GM19452 (cell line): ENCODE results near the gene RBM4B.

ENCODE experiments used
- ATAC-seq: cut with Tn5 transposase; IDR thresholded peaks from one replicate; pipeline ENCODE4 v1.9.1; 2021; ENCODE audit not compliant: unreplicated experiment

The RBM4B gene

DNA sequence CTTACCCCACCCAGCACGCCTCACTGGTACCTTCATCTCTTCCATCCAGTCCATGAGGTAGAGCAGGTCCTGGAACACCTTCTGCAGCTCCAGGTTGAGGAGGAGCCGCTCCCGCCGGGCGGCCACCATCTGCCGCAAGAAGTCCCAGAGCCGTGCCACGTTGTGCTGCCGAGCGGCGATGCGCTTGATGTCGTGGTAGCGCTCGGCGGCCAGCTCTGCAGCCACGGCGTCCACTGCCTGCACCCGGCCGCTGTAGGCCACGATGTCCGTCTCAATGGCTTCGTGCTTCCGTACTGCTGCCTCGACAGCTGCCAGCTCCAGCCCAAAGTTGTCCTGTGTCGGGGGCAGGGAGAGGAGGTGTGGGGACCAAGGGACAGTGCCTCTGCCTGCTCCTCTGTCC is 29.8 kb upstream of the RBM4B start:
- no peak for ATAC-seq

DNA sequence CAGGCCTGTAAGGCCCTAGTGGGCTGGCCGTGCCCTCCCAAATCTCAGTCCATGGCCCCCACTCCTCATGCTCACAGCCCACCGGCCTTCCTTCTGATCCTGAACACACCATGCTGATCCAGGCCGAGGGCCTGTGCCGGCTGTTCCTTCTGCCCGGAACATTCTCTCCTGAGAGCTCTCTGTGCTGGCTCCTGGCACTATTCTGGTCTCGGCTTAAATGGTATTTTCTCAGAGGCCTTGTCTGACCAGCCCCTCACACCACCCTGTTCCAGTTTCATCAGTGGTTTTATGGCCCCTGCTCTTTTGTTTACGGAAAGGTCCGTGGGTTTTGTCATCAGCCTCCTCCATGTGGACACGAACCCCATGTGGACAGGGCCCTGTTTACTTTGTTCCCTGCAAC is 29.3 kb upstream of the RBM4B start:
- no peak for ATAC-seq

GRCh38 chr11:66705587-66706335 is 28.1 kb upstream of the RBM4B start:
- ATAC-seq: no peak

GRCh38 chr11:66704659-66705360 is 27.1 kb upstream of the RBM4B start:
- no peak for ATAC-seq

- no peak for ATAC-seq
Observed at GRCh38 chr11:66701432-66702240, 23.9 kb upstream of the RBM4B start.

GRCh38 chr11:66700742-66701141 is 23.1 kb upstream of the RBM4B start:
- no peak for ATAC-seq

DNA sequence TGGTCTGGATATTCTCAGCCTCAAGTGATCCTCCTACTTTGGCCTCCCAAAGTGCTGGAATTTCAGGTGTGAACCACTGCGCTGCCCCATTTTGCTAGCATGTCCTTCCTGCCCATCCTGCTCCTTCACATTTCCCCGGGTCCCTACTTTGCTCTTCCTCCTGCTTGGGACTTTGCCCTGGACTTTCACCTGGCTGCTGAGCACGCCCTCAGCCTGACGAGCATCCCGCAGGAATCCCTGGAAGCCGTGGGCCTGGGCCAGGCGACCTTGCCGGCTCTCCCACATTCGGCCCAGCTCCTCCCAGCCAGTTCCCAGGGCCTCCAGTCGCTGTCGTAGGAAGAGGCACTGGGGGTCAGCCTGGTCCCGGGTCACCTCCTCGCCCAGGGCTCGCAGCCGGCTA is 22.6 kb upstream of the RBM4B start:
- ATAC-seq: no peak

DNA sequence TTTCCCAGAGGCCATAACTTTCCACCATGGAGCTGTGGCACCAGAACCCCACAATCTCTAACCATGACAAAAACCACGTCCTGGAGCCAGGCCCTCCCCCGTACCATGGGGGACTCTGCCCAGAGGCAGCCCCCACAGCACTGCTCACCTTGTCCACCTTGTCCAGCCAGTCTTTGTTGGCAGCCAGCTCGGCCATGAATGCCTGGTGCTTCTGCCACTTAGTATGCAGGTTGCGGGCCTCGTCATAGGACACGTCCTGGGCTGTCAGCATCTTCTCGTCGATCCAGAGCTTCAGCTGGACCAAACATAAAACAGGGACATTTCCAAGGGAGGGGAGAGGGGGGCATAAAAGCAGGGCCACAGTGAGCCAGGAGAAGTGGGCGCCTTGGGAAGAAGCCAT is 20.8 kb upstream of the RBM4B start:
- ATAC-seq: no peak

DNA sequence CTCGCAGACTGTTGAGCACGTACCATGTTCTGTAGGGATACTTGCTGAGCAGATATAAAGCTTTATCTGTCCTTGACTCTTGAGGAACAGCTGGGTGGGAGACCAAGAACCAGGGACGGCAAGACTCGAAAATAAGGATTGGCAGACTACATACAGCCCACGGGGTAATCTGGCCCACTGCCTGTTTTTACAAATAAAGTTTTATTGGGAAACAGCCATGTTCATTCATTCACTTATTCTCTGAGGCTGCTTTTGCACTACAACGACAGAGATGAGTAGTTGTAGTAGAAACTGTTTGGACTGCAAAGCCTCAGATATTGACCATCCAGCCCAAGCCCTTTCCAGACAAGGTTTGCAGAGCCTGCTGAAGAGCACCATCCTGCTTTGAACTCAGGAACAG is 20.3 kb upstream of the RBM4B start:
- no peak for ATAC-seq

GRCh38 chr11:66696146-66696545 is 18.5 kb upstream of the RBM4B start:
- no peak for ATAC-seq

DNA sequence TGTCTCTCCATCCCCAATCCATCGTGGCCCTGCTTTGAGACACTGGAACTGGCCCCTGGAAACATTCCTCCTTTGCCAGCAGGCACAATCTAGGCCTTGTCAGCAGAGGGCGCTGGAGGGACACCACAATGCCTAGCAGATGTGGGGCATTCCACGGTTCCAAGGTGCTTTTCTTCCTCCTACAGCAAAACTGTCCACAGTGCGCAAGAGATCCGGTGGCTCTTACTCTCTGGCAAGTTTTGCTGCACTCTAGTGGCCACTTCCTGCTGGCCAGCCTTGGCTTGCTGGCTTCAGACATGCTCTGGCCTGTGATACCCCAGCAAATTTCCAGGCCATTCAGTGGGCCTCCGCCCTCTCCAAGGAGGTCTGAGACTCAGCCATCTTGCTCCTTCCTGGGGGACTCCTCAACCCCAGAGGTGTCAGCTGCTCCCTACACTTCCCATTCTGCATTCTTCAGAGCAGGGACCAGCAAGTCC is 17.1 kb upstream of the RBM4B start:
- no peak for ATAC-seq

DNA sequence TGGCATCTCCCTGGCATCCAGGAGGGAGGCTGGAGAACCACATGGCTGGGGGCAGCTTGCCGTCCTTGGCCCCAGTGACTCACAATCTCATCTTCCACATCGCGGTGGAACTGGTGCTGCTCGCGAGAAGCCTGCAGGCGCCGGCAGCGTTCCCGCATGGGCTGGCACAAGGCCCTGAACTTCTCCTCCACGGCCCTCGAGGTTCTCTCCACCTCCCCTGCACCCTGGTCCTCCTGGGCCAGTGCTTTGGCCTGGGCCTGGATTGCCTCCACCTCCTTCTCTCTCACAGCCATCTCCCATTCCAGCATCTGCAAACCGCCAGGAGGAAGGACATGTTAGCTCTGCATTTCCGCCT is 16.3 kb upstream of the RBM4B start:
- ATAC-seq: no peak

DNA sequence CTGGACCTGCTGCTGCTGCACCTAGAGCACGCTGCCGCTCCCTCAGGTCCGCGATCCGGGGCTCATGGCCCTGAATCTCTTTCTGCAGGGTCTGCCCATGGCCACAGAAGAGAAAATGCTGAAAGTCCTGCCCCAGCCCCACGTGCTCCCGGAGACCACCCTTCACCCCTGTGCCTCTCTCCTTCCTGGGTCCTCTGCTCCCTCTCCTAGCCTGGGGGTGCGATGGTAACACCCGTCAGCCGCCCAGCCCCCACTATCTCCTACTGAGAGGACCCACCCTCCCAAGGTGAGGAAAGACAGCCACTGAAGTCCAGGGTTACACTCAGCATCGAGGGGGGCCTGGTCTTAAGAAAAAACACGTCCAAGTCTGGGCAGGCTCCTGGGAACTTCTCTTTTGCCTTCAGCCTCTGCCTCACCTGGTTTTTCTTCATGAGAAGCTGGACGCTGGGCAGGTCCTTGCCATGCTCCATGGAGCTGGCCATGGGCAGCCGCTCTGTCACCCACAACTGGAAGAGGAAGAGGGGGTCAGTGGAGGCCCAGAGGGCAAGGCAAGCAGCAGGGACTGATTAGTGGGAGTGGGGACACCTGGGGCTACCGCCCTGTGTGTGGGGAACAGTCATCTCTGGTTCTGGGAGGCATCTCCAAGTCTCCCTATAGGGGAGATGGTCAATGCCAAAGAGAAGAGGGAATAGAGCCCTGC is 15.8 kb upstream of the RBM4B start:
- no peak for ATAC-seq

DNA sequence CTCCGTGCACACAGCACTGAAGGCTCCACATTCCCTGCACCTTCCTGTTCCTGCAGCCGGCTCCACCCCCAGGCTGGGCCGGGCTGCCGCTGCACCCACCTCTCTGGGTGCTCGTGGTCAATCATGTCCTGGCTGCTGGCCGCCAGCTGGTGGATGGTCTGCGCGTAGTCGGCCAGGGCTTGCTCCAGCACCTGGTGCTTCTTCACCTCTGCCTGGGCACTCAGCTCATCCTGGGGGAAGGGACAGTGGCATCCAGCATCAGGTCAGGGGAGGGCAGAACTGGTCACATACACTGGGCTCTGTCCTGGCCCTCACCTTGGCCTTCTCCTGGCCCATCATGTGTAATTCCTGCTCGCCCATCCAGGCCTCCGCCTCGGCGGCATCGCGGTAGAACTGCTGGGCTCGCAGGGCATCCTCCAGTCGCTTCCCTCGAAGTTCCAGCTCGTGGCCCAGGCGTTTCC is 15.2 kb upstream of the RBM4B start:
- ATAC-seq: no peak

DNA sequence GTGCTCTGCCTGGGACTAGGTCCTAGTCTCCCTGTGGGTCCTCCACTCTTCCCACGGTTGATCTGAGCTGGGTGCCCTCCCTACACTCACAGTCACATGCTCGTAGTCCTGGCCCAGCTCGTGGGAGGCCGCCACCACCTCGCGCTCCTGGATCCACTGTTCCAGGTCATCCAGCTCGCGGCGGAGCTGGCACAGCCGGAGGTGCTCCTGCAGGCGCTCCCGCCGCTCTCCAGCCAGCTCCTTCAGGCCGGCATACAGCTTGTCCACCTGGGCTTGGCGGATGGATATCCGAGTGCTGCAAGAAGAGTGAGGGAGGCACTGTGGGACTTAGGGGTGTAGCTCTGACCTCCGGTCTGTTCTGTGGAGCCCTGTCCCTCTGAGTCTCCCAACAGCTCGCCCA is 14.8 kb upstream of the RBM4B start:
- ATAC-seq: no peak

DNA sequence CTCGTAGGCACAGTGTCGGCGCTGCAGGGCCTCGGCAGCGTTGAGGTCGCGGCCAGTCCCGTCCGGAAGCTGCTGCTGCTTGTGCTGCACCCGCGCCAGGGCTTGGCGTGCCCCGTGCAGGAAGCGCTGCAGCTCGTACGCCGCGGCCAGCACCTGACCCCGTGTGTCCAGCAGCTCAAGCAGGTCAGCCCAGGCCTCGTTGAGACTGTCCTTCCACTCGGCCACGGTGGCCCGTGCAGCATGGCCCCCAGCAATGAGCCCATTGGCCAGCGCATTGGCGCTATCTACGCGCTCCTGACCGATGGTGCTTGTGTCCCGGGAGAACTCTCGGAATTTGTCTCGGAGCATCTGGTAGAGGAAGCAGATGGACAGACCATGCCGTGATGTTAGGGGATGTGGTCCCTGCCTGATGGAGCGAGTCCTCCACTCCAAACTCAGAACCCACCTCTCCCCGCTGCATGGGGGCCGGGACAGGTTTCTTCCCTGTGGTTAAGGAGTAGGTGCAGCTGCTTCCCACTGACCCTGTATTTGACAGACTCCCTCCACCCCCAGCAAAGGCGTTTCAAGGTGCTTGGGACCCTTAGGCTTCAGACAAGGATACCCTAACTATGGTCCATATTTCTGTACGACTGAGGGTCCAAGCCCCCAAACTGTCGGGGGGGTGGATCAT is 13.8 kb upstream of the RBM4B start:
- ATAC-seq: no peak

- no peak for ATAC-seq
Observed at GRCh38 chr11:66689661-66690590, 12.2 kb upstream of the RBM4B start.

- no peak for ATAC-seq
Observed at GRCh38 chr11:66688561-66689534, 11.2 kb upstream of the RBM4B start.
